ENCODE results near the gene STAG1.
"Not testable (repeated sequence)": the region's sequence is repeated elsewhere in the genome, so short reads cannot be mapped to it uniquely, and the experiment has no call there.

GRCh38 chr3:136736950-136737349 is 15.2 kb downstream of the STAG1 start:
- TF ChIP-seq, protein P1, sequence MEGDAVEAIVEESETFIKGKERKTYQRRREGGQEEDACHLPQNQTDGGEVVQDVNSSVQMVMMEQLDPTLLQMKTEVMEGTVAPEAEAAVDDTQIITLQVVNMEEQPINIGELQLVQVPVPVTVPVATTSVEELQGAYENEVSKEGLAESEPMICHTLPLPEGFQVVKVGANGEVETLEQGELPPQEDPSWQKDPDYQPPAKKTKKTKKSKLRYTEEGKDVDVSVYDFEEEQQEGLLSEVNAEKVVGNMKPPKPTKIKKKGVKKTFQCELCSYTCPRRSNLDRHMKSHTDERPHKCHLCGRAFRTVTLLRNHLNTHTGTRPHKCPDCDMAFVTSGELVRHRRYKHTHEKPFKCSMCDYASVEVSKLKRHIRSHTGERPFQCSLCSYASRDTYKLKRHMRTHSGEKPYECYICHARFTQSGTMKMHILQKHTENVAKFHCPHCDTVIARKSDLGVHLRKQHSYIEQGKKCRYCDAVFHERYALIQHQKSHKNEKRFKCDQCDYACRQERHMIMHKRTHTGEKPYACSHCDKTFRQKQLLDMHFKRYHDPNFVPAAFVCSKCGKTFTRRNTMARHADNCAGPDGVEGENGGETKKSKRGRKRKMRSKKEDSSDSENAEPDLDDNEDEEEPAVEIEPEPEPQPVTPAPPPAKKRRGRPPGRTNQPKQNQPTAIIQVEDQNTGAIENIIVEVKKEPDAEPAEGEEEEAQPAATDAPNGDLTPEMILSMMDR (IDR thresholded peaks at IDR 0.05), result not testable (repeated sequence)
- not testable (repeated sequence) for TF ChIP-seq REST (IDR thresholded peaks at IDR 0.05; ENCODE audit: insufficient read depth in 1 of 2, low read depth in 2 of 2, low read length in 1 of 2); POLR2AphosphoS5 (IDR thresholded peaks at IDR 0.05; ENCODE audit: low read depth, low read length)

Data from Panc1 (cell line).